Glutamatergic neuron (in vitro differentiated cells): ENCODE results near the gene IL19. TPM values are rescaled to one million over a fixed set of nuclear protein-coding genes. Genes with fewer than 3 reads are reported as not detected.

Experiments used
- DNase-seq: peaks from one replicate; pipeline ENCODE4 v3.0.0; 2022
- H3K27ac Mint-ChIP-seq: one replicate; pipeline ENCODE4 v1.8.0; 2020; ENCODE audit warnings: mild to moderate bottlenecking, mixed read lengths, inconsistent platforms; ENCODE audit not compliant: unreplicated experiment
- H3K27me3 Mint-ChIP-seq: one replicate; pipeline ENCODE4 v1.8.0; 2020; ENCODE audit warnings: mild to moderate bottlenecking, moderate library complexity, mixed read lengths, inconsistent platforms; ENCODE audit not compliant: unreplicated experiment
- H3K36me3 Mint-ChIP-seq: one replicate; pipeline ENCODE4 v1.8.0; 2020; ENCODE audit warnings: mild to moderate bottlenecking, mixed read lengths, inconsistent platforms; ENCODE audit not compliant: unreplicated experiment
- H3K4me1 Mint-ChIP-seq: one replicate; pipeline ENCODE4 v1.8.0; 2020; ENCODE audit warnings: mild to moderate bottlenecking, low read depth, mixed read lengths, inconsistent platforms; ENCODE audit not compliant: unreplicated experiment
- H3K4me3 Mint-ChIP-seq: one replicate; pipeline ENCODE4 v1.8.0; 2020; ENCODE audit warnings: mild to moderate bottlenecking, mixed read lengths, inconsistent platforms; ENCODE audit not compliant: unreplicated experiment
- H3K9me3 Mint-ChIP-seq: one replicate; pipeline ENCODE4 v1.8.0; 2020; ENCODE audit warnings: mild to moderate bottlenecking, moderate library complexity, mixed read lengths, inconsistent platforms; ENCODE audit not compliant: unreplicated experiment
- total RNA-seq: library from RNA; stranded (reverse); fragmentation: NEBNext Ultra II Directional; extraction: Animal tissue kit (Norgen Biotek cat#: 25700); gene quantifications from one replicate; pipeline ENCODE4 v1.2.1, GENCODE V29; 2021; ENCODE audit not compliant: unreplicated experiment
- TF ChIP-seq, protein P1 (sequence below): fragments of 200-600 bp; sonication (generic); IDR thresholded peaks from one replicate; pipeline ENCODE4 v1.5.0; 2021; ENCODE audit not compliant: partially characterized antibody, unreplicated experiment

The IL19 gene
- total RNA-seq, 1 donor from 2014 or later, result not detected

DNA sequence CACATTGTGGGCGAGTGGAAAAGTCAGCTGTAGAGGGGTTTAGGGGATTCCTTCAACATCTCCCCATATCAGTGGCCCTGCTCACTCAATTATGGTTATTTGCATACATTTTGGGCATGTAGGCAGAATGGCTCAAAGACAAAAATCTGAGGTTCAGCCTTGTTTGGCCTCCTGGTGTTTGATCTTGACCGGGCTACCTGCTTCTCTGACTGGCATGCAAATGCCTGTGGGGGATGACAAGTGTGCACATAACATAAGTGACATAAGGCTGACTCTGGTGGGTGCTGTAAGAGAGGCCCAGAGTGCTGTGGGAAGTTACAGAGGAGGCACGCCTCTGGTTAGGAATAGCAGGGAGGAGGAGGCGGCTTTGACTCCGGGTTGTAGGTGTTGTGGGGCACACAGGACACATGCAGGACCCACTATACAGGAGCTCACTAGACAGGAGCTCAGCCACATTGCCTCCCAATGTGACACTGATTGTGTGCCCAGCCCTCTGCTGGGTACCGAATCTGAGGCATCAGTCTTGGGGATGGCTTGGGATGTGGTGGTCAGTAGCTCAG lies 29.4 kb upstream of the IL19 start:
- H3K27ac Mint-ChIP-seq, result no peak overlapping the region
- TF ChIP-seq, protein P1, sequence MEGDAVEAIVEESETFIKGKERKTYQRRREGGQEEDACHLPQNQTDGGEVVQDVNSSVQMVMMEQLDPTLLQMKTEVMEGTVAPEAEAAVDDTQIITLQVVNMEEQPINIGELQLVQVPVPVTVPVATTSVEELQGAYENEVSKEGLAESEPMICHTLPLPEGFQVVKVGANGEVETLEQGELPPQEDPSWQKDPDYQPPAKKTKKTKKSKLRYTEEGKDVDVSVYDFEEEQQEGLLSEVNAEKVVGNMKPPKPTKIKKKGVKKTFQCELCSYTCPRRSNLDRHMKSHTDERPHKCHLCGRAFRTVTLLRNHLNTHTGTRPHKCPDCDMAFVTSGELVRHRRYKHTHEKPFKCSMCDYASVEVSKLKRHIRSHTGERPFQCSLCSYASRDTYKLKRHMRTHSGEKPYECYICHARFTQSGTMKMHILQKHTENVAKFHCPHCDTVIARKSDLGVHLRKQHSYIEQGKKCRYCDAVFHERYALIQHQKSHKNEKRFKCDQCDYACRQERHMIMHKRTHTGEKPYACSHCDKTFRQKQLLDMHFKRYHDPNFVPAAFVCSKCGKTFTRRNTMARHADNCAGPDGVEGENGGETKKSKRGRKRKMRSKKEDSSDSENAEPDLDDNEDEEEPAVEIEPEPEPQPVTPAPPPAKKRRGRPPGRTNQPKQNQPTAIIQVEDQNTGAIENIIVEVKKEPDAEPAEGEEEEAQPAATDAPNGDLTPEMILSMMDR, result no peak
- H3K9me3 Mint-ChIP-seq, result peaks cover 5% of the 10 kb centered on the region
- no peak for DNase-seq
- H3K4me1 Mint-ChIP-seq, result peaks cover 27% of the 10 kb centered on the region
- no peaks in the 10 kb centered on the region for H3K36me3 Mint-ChIP-seq
- peaks cover 7% of the 10 kb centered on the region for H3K27me3 Mint-ChIP-seq
- no peak overlapping the region for H3K4me3 Mint-ChIP-seq

DNA sequence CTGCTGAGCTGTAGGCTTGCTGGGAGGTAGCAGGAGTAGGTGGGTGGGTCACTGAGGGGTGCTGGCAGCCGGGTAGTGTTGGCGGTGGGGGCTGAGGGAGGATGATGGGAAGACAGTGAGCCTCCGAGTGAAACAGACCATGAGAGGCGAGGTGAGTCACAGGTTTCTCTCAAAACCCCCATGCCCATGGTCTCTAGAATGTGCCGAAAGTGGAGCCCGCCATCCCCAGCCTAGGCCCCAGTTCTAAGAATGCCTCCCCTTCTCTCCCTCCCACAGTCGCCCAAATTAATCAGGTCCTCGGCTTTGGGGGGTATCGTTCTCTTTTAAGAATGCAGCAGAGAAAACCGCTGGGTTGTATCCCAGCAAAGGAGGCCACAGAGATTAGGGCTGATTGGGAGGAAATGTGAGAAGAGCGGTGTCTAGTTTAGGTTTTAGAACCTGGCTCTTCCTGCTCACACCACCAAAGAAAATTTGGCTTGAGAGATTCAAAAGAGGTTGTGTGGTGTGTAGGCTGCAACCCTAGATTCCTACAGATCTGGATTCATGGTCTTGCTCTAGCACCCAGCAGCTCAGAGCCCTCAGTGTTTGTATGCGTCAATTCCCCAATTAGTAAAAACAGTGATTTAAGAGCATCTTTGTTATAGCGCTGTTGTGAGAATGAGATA lies 27.7 kb upstream of the IL19 start:
- peaks cover 5% of the 10 kb centered on the region for H3K9me3 Mint-ChIP-seq
- no peak overlapping the region for H3K27ac Mint-ChIP-seq
- H3K4me3 Mint-ChIP-seq, result no peak overlapping the region
- DNase-seq, result no peak
- TF ChIP-seq, protein P1, result no peak
- peaks cover 5% of the 10 kb centered on the region for H3K27me3 Mint-ChIP-seq
- H3K4me1 Mint-ChIP-seq, result peaks cover 25% of the 10 kb centered on the region
- no peaks in the 10 kb centered on the region for H3K36me3 Mint-ChIP-seq

DNA sequence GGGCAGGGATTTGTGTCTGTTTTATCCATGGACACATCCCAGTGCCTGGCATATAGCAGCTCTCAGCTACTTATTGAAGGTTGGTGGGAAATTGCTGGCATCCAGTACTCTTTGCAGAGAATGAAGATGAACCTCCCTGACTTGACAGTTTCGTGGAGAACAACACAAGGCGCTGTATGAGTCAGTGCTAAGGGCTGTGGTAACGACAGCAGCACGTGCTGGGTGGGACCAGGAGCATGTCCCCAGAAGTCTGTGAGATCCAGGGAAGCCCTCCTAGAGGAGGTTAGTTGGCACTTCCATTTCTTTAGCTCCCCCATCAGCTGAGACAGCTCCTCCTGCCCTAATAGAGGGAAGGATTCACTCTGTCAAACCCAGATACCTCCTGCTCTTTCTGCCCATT lies 25.9 kb upstream of the IL19 start:
- Mint-ChIP-seq H3K27ac (no peak overlapping the region), H3K4me3 (no peak overlapping the region), H3K36me3 (no peaks in the 10 kb centered on the region), H3K4me1 (peaks cover 19% of the 10 kb centered on the region), H3K9me3 (no peaks in the 10 kb centered on the region), H3K27me3 (peaks cover 2% of the 10 kb centered on the region)
- DNase-seq, result no peak
- TF ChIP-seq, protein P1, result no peak

DNA sequence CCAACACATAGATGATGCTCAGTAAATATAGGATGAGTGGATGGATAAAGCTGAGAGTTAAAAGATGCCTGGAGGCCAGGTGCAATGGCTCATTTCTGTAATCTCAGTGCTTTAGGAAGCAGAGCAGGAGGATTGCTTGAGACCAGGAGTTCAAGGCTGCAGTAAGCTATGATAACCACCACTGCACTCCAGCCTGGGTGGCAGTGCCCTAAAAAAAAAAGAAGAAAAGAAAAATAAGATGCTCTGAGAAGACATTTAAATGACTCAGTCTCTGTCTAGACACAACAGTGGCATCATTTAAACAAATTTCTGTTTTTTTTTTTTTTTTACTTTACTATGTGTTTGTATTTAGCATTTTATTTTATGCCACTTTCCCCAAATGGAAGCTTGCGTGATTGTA lies 25.3 kb upstream of the IL19 start:
- TF ChIP-seq, protein P1, result no peak
- Mint-ChIP-seq H3K27ac (no peak overlapping the region), H3K4me1 (peaks cover 17% of the 10 kb centered on the region), H3K27me3 (peaks cover 2% of the 10 kb centered on the region), H3K36me3 (no peaks in the 10 kb centered on the region), H3K9me3 (no peaks in the 10 kb centered on the region), H3K4me3 (no peak overlapping the region)
- no peak for DNase-seq

DNA sequence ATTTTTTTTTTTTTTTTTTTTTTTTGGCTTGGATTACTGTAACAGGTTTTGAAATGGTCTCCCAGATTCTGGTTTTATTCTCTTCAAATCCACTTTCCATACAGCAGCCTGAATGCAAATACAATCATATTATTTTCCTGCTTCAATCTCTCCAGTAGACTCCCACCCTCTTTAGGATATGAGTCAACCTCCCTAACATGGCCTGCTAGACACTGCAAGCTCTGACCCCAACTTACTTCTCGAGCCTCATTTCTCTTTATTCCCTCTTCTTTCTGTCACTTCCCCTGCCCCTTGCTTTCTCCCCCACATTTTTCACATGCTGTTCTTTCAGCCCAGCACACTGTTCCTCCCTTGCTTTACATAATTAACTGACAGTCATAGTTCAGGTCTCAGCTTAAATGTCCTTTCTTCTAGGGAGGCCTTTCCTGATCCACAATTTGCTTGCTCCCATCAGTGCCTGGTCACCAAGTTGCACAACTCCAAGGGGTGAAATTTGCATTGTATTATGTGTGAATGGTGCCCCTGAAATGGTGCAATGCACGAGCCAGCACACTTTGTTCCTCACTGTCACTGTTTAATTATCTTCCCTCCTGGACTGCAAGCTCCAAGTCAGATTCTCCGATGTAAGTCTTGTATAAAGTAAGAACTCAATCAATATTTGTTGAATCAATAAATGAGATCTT lies 22.1 kb upstream of the IL19 start:
- DNase-seq, result no peak
- TF ChIP-seq, protein P1, result no peak
- Mint-ChIP-seq H3K27me3 (no peaks in the 10 kb centered on the region), H3K9me3 (no peaks in the 10 kb centered on the region), H3K4me3 (no peak overlapping the region), H3K27ac (no peak overlapping the region), H3K36me3 (no peaks in the 10 kb centered on the region), H3K4me1 (peaks cover 10% of the 10 kb centered on the region)
